PC-9 (cell line): Measurements from ENCODE around the gene IER5L. TPM values are rescaled to one million over a fixed set of nuclear protein-coding genes. Genes with fewer than 3 reads are reported as not detected.

Experiments
- BruUV-seq: library from RNA; stranded (reverse); fragments of 400-500 nt; replicated peaks from 2 replicates; lab custom pipeline; 2021; lab: Mats Ljungman, UMichigan
- CTCF ChIA-PET: fragments of 300-600 bp; sonication (Branson Sonifier 250); formaldehyde crosslinking; loops from one replicate; lab custom pipeline; 2022; ENCODE audit warnings: antibody characterized with exemption; lab: Charles Lee
- POLR2A ChIA-PET: fragments of 300-600 bp; sonication (Branson Sonifier 250); formaldehyde crosslinking; loops from one replicate; lab custom pipeline; 2022; ENCODE audit warnings: antibody characterized with exemption; ENCODE audit not compliant: unreplicated experiment; lab: Charles Lee
- DNase-seq, 2 experiments: peaks; one replicate each; pipeline versions ENCODE4 v3.0.0 to v3.0.0-alpha.2; 2015 to 2022; ENCODE audit warnings: mixed read lengths in 1 of 2
- H2AFZ ChIP-seq: fragments of 200-600 bp; sonication (generic); 2 replicates; pipeline ENCODE4 v1.8.1; 2017; ENCODE audit warnings: antibody characterized with exemption
- H3F3A ChIP-seq: fragments of 200-600 bp; sonication (generic); 2 replicates; pipeline ENCODE4 v1.8.1; 2017; ENCODE audit warnings: antibody characterized with exemption, mild to moderate bottlenecking, low read depth; ENCODE audit not compliant: insufficient read depth
- H3K27ac ChIP-seq: fragments of 200-600 bp; sonication (generic); 2 replicates; pipeline ENCODE4 v1.6.1; 2016; ENCODE audit warnings: mixed run types
- H3K27me3 ChIP-seq: fragments of 200-600 bp; sonication (generic); 2 replicates; pipeline ENCODE4 v1.6.1; 2016; ENCODE audit warnings: low read depth, mixed run types; ENCODE audit not compliant: insufficient read depth
- H3K36me3 ChIP-seq: fragments of 200-600 bp; sonication (generic); 2 replicates; pipeline ENCODE4 v1.6.1; 2016; ENCODE audit warnings: low read depth, mixed run types
- H3K4me1 ChIP-seq: fragments of 200-600 bp; sonication (generic); replicated peaks from 2 replicates; pipeline ENCODE4 v1.6.1; 2016; ENCODE audit warnings: mixed run types; ENCODE audit not compliant: insufficient read depth
- H3K4me2 ChIP-seq: fragments of 200-600 bp; sonication (generic); 2 replicates; pipeline ENCODE4 v1.6.1; 2017; ENCODE audit warnings: mixed run types
- H3K4me3 ChIP-seq: fragments of 200-600 bp; sonication (generic); 2 replicates; pipeline ENCODE4 v1.6.1; 2016; ENCODE audit warnings: mixed run types
- H3K79me2 ChIP-seq: fragments of 200-600 bp; sonication (generic); 2 replicates; pipeline ENCODE4 v1.6.1; 2017; ENCODE audit warnings: low read depth, mixed run types
- H3K9me2 ChIP-seq: fragments of 200-600 bp; sonication (generic); 2 replicates; pipeline ENCODE4 v1.8.1; 2017; ENCODE audit warnings: mild to moderate bottlenecking; ENCODE audit not compliant: insufficient read depth
- H3K9me3 ChIP-seq: fragments of 200-600 bp; sonication (generic); 2 replicates; pipeline ENCODE4 v1.8.1; 2016; ENCODE audit warnings: low read depth; ENCODE audit not compliant: insufficient read depth
- H4K20me1 ChIP-seq: fragments of 200-600 bp; sonication (generic); 2 replicates; pipeline ENCODE4 v1.8.1; 2017; ENCODE audit not compliant: insufficient read depth
- EZH2 ChIP-seq: fragments of 200-600 bp; sonication (generic); IDR thresholded peaks from 2 replicates; pipeline ENCODE4 v1.8.0; 2017; ENCODE audit warnings: antibody characterized with exemption, low read depth
- intact Hi-C: fragments of 100-400 bp; cut with micrococcal nuclease; formaldehyde crosslinking; loops from one replicate; pipeline ENCODE4 v1.10.0; 2022; ENCODE audit not compliant: unreplicated experiment
- total RNA-seq: library from RNA; stranded (reverse); gene quantifications from 2 replicates; pipeline ENCODE4 v1.2.3, GENCODE V29; 2021
- TF ChIP-seq, protein P1 (sequence below): fragments of 200-600 bp; sonication (generic); conservative IDR thresholded peaks from 2 replicates; pipeline ENCODE4 v1.6.1; 2017; ENCODE audit warnings: mixed run types, antibody characterized with exemption, mild to moderate bottlenecking, moderate library complexity

IER5L gene
- total RNA-seq, 1 experiment from 2014 or later = 37.3 TPM

- Histone ChIP-seq H3F3A (peaks cover 4% of the 10 kb centered on the region; the same call in 1 of the 2 replicates), H3K4me3 (no peak overlapping the region), H3K9me3 (no peaks in the 10 kb centered on the region), H4K20me1 (no peaks in the 10 kb centered on the region), H3K27ac (no peak overlapping the region), H3K36me3 (no peaks in the 10 kb centered on the region), H3K4me1 (peaks cover 15% of the 10 kb centered on the region), H3K27me3 (no peaks in the 10 kb centered on the region), H3K4me2 (no peak overlapping the region), H3K79me2 (no peaks in the 10 kb centered on the region), H3K9me2 (no peaks in the 10 kb centered on the region), H2AFZ (no peak overlapping the region)
- ChIA-PET POLR2A (interaction anchor here (0.5 kb wide), 1 partner anchor 12 kb away, joined by 9 read pairs; no protein-coding TSS in a partner anchor), CTCF (no interaction called here)
- intact Hi-C loops = no loop called here
- TF ChIP-seq, protein P1, sequence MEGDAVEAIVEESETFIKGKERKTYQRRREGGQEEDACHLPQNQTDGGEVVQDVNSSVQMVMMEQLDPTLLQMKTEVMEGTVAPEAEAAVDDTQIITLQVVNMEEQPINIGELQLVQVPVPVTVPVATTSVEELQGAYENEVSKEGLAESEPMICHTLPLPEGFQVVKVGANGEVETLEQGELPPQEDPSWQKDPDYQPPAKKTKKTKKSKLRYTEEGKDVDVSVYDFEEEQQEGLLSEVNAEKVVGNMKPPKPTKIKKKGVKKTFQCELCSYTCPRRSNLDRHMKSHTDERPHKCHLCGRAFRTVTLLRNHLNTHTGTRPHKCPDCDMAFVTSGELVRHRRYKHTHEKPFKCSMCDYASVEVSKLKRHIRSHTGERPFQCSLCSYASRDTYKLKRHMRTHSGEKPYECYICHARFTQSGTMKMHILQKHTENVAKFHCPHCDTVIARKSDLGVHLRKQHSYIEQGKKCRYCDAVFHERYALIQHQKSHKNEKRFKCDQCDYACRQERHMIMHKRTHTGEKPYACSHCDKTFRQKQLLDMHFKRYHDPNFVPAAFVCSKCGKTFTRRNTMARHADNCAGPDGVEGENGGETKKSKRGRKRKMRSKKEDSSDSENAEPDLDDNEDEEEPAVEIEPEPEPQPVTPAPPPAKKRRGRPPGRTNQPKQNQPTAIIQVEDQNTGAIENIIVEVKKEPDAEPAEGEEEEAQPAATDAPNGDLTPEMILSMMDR = no peak
- TF ChIP-seq EZH2 = no peak
- DNase-seq = no peak
- no TSS peak for BruUV-seq
These were observed 44.8 kb upstream of the IER5L start for GRCh38 chr9:129222819-129223218.

DNA sequence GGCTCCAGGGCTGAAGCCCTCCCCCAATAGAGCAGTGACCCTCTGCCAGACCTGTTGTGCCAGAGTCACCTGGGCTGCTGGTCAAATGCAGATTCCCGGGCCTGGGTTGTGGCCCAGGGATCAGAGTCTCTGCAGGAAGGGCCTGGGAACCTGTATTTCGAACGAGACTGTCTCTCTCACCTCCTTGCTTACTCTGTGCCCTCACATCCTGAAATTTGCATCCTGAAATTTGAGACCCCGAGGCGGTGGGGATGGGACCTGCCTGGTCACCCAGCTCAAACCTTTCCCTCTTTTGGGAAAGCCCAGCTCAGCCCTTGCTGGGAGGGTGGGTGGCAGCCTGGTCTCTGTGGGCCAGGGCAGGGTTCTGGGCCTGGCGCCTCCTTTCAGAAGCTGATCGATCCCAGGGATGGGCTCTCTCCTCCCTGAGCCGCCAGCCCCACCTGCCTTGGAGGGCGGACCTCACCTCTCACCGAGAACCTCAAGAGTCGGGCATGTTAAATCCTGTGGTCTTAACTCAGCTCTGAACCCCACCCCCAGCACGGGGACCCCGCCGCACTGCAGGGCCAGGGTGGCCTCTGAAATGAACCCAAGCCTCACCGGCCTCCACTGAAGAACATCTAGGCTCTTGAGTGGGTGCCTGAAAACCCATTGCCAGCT, 44.0 kb upstream of the IER5L start:
- H3F3A ChIP-seq = peaks cover 4% of the 10 kb centered on the region; the same call in 1 of the 2 replicates
- H3K4me1 ChIP-seq = peaks cover 15% of the 10 kb centered on the region
- no peaks in the 10 kb centered on the region for H3K36me3 ChIP-seq
- ChIA-PET CTCF (no interaction called here), POLR2A (interaction anchor here (0.5 kb wide), 1 partner anchor 11 kb away, joined by 9 read pairs; no protein-coding TSS in a partner anchor)
- no peaks in the 10 kb centered on the region for H3K79me2 ChIP-seq
- H3K9me2 ChIP-seq = no peaks in the 10 kb centered on the region
- no peak for DNase-seq
- intact Hi-C loops = no loop called here
- H4K20me1 ChIP-seq = no peaks in the 10 kb centered on the region
- no peak overlapping the region for H2AFZ ChIP-seq
- H3K9me3 ChIP-seq = no peaks in the 10 kb centered on the region
- H3K4me3 ChIP-seq = no peak overlapping the region
- no TSS peak for BruUV-seq
- H3K27me3 ChIP-seq = no peaks in the 10 kb centered on the region
- H3K4me2 ChIP-seq = no peak overlapping the region
- H3K27ac ChIP-seq = no peak overlapping the region
- TF ChIP-seq, protein P1 = no peak
- no peak for TF ChIP-seq EZH2

- H3K9me2 ChIP-seq = no peaks in the 10 kb centered on the region
- H3K4me2 ChIP-seq = no peak overlapping the region
- H3K27ac ChIP-seq = no peak overlapping the region
- BruUV-seq = no TSS peak
- no peaks in the 10 kb centered on the region for H3K9me3 ChIP-seq
- H3K27me3 ChIP-seq = no peaks in the 10 kb centered on the region
- no peaks in the 10 kb centered on the region for H3K79me2 ChIP-seq
- no peaks in the 10 kb centered on the region for H4K20me1 ChIP-seq
- no peaks in the 10 kb centered on the region for H3K36me3 ChIP-seq
- H2AFZ ChIP-seq = no peak overlapping the region
- peaks cover 4% of the 10 kb centered on the region; the same call in 1 of the 2 replicates for H3F3A ChIP-seq
- no peak overlapping the region for H3K4me3 ChIP-seq
- TF ChIP-seq, protein P1 = no peak
- TF ChIP-seq EZH2 = no peak
- DNase-seq = no peak
- ChIA-PET POLR2A (interaction anchor here (0.5 kb wide), 1 partner anchor 10 kb away, joined by 5 read pairs; no protein-coding TSS in a partner anchor), CTCF (interaction anchor here (0.6 kb wide), 1 partner anchor 48 kb away, joined by 7 read pairs; no protein-coding TSS in a partner anchor)
- H3K4me1 ChIP-seq = peaks cover 15% of the 10 kb centered on the region
- intact Hi-C loops = no loop called here
These were observed 43.2 kb upstream of the IER5L start for GRCh38 chr9:129221233-129221632.
